ENCODE measurements around the gene RANBP3L. TPM values are rescaled to one million over a fixed set of nuclear protein-coding genes. Genes with fewer than 3 reads are reported as not detected.

The RANBP3L gene
- polyA plus RNA-seq, 1 donor from 2014 or later: 2.5 TPM

- H3F3A ChIP-seq (ENCODE audit: insufficient read depth, low read length, poor library complexity, severe bottlenecking): no peaks in the 10 kb centered on the region
- H3K9me3 ChIP-seq (ENCODE audit: low read length): no peaks in the 10 kb centered on the region
- H3K36me3 ChIP-seq (ENCODE audit: insufficient read depth, low read length): no peaks in the 10 kb centered on the region
- H3K4me2 ChIP-seq (ENCODE audit: low read length): no peak overlapping the region
- no peaks in the 10 kb centered on the region for H3K27me3 ChIP-seq (ENCODE audit: insufficient read depth, low read depth, low read length)
- no peaks in the 10 kb centered on the region for H3K9me2 ChIP-seq (ENCODE audit: insufficient read depth, low read length)
- H4K20me1 ChIP-seq (ENCODE audit: insufficient read depth): no peaks in the 10 kb centered on the region
- no peaks in the 10 kb centered on the region for H3K79me2 ChIP-seq (replicated peaks; ENCODE audit: insufficient read depth, low read length)
- TF ChIP-seq EP300 (conservative IDR thresholded peaks at IDR 0.05; ENCODE audit: poor library complexity, severe bottlenecking): no peak
- TF ChIP-seq RAD21 (conservative IDR thresholded peaks at IDR 0.05): no peak
- TF ChIP-seq, protein P1, sequence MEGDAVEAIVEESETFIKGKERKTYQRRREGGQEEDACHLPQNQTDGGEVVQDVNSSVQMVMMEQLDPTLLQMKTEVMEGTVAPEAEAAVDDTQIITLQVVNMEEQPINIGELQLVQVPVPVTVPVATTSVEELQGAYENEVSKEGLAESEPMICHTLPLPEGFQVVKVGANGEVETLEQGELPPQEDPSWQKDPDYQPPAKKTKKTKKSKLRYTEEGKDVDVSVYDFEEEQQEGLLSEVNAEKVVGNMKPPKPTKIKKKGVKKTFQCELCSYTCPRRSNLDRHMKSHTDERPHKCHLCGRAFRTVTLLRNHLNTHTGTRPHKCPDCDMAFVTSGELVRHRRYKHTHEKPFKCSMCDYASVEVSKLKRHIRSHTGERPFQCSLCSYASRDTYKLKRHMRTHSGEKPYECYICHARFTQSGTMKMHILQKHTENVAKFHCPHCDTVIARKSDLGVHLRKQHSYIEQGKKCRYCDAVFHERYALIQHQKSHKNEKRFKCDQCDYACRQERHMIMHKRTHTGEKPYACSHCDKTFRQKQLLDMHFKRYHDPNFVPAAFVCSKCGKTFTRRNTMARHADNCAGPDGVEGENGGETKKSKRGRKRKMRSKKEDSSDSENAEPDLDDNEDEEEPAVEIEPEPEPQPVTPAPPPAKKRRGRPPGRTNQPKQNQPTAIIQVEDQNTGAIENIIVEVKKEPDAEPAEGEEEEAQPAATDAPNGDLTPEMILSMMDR (IDR thresholded peaks at IDR 0.05; ENCODE audit: poor library complexity, severe bottlenecking): no peak
- no peak for TF ChIP-seq POLR2AphosphoS5 (IDR thresholded peaks at IDR 0.05)
- no peak for TF ChIP-seq SMC3 (conservative IDR thresholded peaks at IDR 0.05; ENCODE audit: poor library complexity)
- no peak for TF ChIP-seq EZH2 (IDR thresholded peaks at IDR 0.05; ENCODE audit: borderline replicate concordance, insufficient read depth, low read length, poor library complexity, severe bottlenecking)
- TF ChIP-seq, protein P2, sequence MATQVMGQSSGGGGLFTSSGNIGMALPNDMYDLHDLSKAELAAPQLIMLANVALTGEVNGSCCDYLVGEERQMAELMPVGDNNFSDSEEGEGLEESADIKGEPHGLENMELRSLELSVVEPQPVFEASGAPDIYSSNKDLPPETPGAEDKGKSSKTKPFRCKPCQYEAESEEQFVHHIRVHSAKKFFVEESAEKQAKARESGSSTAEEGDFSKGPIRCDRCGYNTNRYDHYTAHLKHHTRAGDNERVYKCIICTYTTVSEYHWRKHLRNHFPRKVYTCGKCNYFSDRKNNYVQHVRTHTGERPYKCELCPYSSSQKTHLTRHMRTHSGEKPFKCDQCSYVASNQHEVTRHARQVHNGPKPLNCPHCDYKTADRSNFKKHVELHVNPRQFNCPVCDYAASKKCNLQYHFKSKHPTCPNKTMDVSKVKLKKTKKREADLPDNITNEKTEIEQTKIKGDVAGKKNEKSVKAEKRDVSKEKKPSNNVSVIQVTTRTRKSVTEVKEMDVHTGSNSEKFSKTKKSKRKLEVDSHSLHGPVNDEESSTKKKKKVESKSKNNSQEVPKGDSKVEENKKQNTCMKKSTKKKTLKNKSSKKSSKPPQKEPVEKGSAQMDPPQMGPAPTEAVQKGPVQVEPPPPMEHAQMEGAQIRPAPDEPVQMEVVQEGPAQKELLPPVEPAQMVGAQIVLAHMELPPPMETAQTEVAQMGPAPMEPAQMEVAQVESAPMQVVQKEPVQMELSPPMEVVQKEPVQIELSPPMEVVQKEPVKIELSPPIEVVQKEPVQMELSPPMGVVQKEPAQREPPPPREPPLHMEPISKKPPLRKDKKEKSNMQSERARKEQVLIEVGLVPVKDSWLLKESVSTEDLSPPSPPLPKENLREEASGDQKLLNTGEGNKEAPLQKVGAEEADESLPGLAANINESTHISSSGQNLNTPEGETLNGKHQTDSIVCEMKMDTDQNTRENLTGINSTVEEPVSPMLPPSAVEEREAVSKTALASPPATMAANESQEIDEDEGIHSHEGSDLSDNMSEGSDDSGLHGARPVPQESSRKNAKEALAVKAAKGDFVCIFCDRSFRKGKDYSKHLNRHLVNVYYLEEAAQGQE (IDR thresholded peaks at IDR 0.05; ENCODE audit: borderline replicate concordance): no peak
- TF ChIP-seq MXI1 (conservative IDR thresholded peaks at IDR 0.05; ENCODE audit: poor library complexity, severe bottlenecking): no peak
- no peak overlapping the region for H3K27ac ChIP-seq (ENCODE audit: low read length)
- H2AFZ ChIP-seq (ENCODE audit: low read depth, low read length): no peak overlapping the region
- no peak overlapping the region for H3K9ac ChIP-seq (ENCODE audit: low read length)
- no peak overlapping the region for H3K4me3 ChIP-seq (ENCODE audit: low read length)
These were observed 55.5 kb downstream of the RANBP3L start for GRCh38 chr5:36246036-36246800.

DNA sequence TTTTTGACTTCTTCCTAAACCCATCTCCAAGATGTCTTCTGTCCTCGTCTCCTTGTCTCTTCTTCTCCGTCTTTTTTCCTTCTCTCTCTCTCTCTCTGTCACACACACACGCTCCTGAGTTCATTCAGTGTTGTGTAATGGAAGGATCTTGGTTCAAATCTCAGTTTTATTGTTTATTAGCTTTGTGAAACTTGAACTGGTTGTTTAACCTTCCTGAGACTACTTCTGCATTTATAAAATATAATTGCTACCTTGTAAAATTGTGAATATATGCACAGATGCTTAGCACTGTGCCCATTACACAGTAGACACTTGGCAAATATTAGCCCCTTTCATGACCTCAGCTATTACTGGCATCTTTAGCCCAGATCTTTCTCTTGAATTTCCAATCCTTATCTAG, 57.6 kb downstream of the RANBP3L start:
- Histone ChIP-seq H3K27ac (ENCODE audit: low read length) (no peak overlapping the region), H3K4me2 (ENCODE audit: low read length) (no peak overlapping the region), H3K36me3 (ENCODE audit: insufficient read depth, low read length) (no peaks in the 10 kb centered on the region), H3K9ac (ENCODE audit: low read length) (no peak overlapping the region), H3K4me3 (ENCODE audit: low read length) (no peak overlapping the region), H3K79me2 (replicated peaks; ENCODE audit: insufficient read depth, low read length) (peaks cover 7% of the 10 kb centered on the region), H2AFZ (ENCODE audit: low read depth, low read length) (no peak overlapping the region), H3K9me2 (ENCODE audit: insufficient read depth, low read length) (no peaks in the 10 kb centered on the region), H3K27me3 (ENCODE audit: insufficient read depth, low read depth, low read length) (no peaks in the 10 kb centered on the region), H3F3A (ENCODE audit: insufficient read depth, low read length, poor library complexity, severe bottlenecking) (no peaks in the 10 kb centered on the region), H4K20me1 (ENCODE audit: insufficient read depth) (no peaks in the 10 kb centered on the region), H3K9me3 (ENCODE audit: low read length) (no peaks in the 10 kb centered on the region)
- TF ChIP-seq POLR2AphosphoS5 (IDR thresholded peaks at IDR 0.05) (no peak), SMC3 (conservative IDR thresholded peaks at IDR 0.05; ENCODE audit: poor library complexity) (no peak), RAD21 (conservative IDR thresholded peaks at IDR 0.05) (no peak), TAF1 (IDR thresholded peaks at IDR 0.05; ENCODE audit: low read depth) (no peak), EZH2 (IDR thresholded peaks at IDR 0.05; ENCODE audit: borderline replicate concordance, insufficient read depth, low read length, poor library complexity, severe bottlenecking) (no peak), EP300 (conservative IDR thresholded peaks at IDR 0.05; ENCODE audit: poor library complexity, severe bottlenecking) (no peak), MXI1 (conservative IDR thresholded peaks at IDR 0.05; ENCODE audit: poor library complexity, severe bottlenecking) (no peak)
- TF ChIP-seq, protein P2 (IDR thresholded peaks at IDR 0.05; ENCODE audit: borderline replicate concordance): no peak
- TF ChIP-seq, protein P1 (IDR thresholded peaks at IDR 0.05; ENCODE audit: poor library complexity, severe bottlenecking): no peak
